GM12878 (cell line): ENCODE measurements around the gene TACC3. TPM values are rescaled to one million over a fixed set of nuclear protein-coding genes. Genes with fewer than 3 reads are reported as not detected.

Source experiments
- ATAC-seq: fragments of 200-7000 bp; cut with Tn5 transposase; 3 replicates; pipeline ENCODE4 v1.9.1; 2020; ENCODE audit warnings: mild to moderate bottlenecking, moderate library complexity
- BruUV-seq: library from RNA; stranded (reverse); fragments of 400-500 nt; replicated peaks from 2 replicates; lab custom pipeline; 2021; lab: Mats Ljungman, UMichigan
- CTCF ChIA-PET: fragments of 300-600 bp; sonication (Branson Sonifier 250); formaldehyde crosslinking; extraction: SDS; loops from one replicate; lab custom pipeline; 2021; ENCODE audit warnings: inconsistent platforms; lab: Yijun Ruan, JAX
- POLR2A ChIA-PET: fragments of 350-600 bp; formaldehyde crosslinking; extraction: SDS; loops from one replicate; lab custom pipeline; 2021; ENCODE audit warnings: inconsistent platforms; lab: Charles Lee
- RAD21 ChIA-PET: fragments of 300-600 bp; sonication (Branson Sonifier 250); formaldehyde crosslinking; loops from one replicate; lab custom pipeline; 2023; ENCODE audit warnings: antibody characterized with exemption; ENCODE audit not compliant: unreplicated experiment; lab: Charles Lee
- SMC1A ChIA-PET: fragments of 300-600 bp; sonication (Branson Sonifier 250); formaldehyde crosslinking; loops from one replicate; lab custom pipeline; 2023; ENCODE audit not compliant: unreplicated experiment, uncharacterized antibody; lab: Charles Lee
- DNase-seq: peaks from one replicate; pipeline ENCODE4 v3.0.0-alpha.2; 2011; ENCODE audit warnings: low read depth, low spot score
- FAIRE-seq: peaks from 3 replicates; lab custom pipeline; 2011; peaks lifted over from hg19 to GRCh38; lab: Jason Lieb, UNC
- H2AFZ ChIP-seq: 2 replicates; pipeline ENCODE4 v1.6.0; 2011; ENCODE audit warnings: low read depth, low read length, control low read depth; ENCODE audit not compliant: control insufficient read depth
- H3K27ac ChIP-seq: 2 replicates; pipeline ENCODE4 v1.5.1; 2011; ENCODE audit warnings: control low read depth; ENCODE audit not compliant: control insufficient read depth, insufficient read depth
- H3K27me3 ChIP-seq, 2 experiments: replicated peaks in 1 of 2; 2 replicates each; pipeline versions ENCODE4 v1.6.0 to v1.6.1; 2011; ENCODE audit warnings: low read length in 1 of 2; ENCODE audit not compliant: control insufficient read depth in 2 of 2, insufficient read depth in 2 of 2
- H3K36me3 ChIP-seq, 2 experiments: 2 replicates each; pipeline ENCODE4 v1.5.1; 2011; ENCODE audit warnings: low read length in 1 of 2; ENCODE audit not compliant: control insufficient read depth in 2 of 2, insufficient read depth in 2 of 2
- H3K4me1 ChIP-seq: 2 replicates; pipeline ENCODE4 v1.6.1; 2011; ENCODE audit warnings: mild to moderate bottlenecking, low read length, moderate library complexity, mixed read lengths; ENCODE audit not compliant: control insufficient read depth, insufficient read depth
- H3K4me2 ChIP-seq: 2 replicates; pipeline ENCODE4 v1.6.0; 2011; ENCODE audit warnings: control low read depth; ENCODE audit not compliant: control insufficient read depth, insufficient read depth
- H3K4me3 ChIP-seq: fragments of 200-600 bp; sonication (generic); 2 replicates; pipeline ENCODE4 v1.5.1; 2016
- H3K79me2 ChIP-seq: 2 replicates; pipeline ENCODE4 v1.6.0; 2011; ENCODE audit warnings: low read length; ENCODE audit not compliant: control insufficient read depth, insufficient read depth
- H3K9ac ChIP-seq: 2 replicates; pipeline ENCODE4 v1.8.0; 2011; ENCODE audit warnings: low read length, control low read depth, mixed read lengths; ENCODE audit not compliant: control insufficient read depth, insufficient read depth
- H3K9me3 ChIP-seq: replicated peaks from 3 replicates; pipeline ENCODE4 v1.5.1; 2011; ENCODE audit warnings: mild to moderate bottlenecking, low read length; ENCODE audit not compliant: control insufficient read depth, insufficient read depth
- H4K20me1 ChIP-seq: 2 replicates; pipeline ENCODE4 v1.6.0; 2011; ENCODE audit not compliant: control insufficient read depth, insufficient read depth
- CBX3 ChIP-seq: fragments of 200-600 bp; sonication (generic); IDR thresholded peaks from 2 replicates; pipeline ENCODE4 v1.6.1; 2016; ENCODE audit warnings: low read depth, borderline replicate concordance
- DPF2 ChIP-seq: fragments of 450-650 bp; IDR thresholded peaks from 2 replicates; pipeline ENCODE4 v1.6.1; 2017; ENCODE audit warnings: mild to moderate bottlenecking
- HDAC2 ChIP-seq: fragments of 200-600 bp; sonication (generic); IDR thresholded peaks from 2 replicates; pipeline ENCODE4 v1.6.1; 2017
- IRF4 ChIP-seq: IDR thresholded peaks from 2 replicates; pipeline ENCODE4 v1.6.1; 2011; ENCODE audit warnings: low read depth, low read length
- LARP7 ChIP-seq: fragments of 450-650 bp; IDR thresholded peaks from 2 replicates; pipeline ENCODE4 v1.6.1; 2017; ENCODE audit warnings: mild to moderate bottlenecking
- NFYA ChIP-seq: IDR thresholded peaks from 2 replicates; pipeline ENCODE4 v1.6.1; 2011; ENCODE audit warnings: low read depth, mild to moderate bottlenecking, low read length, improper control_type of control experiment, borderline replicate concordance
- NFYB ChIP-seq: IDR thresholded peaks from 2 replicates; pipeline ENCODE4 v1.6.1; 2011; ENCODE audit warnings: low read depth, mild to moderate bottlenecking, low read length, improper control_type of control experiment, moderate library complexity; ENCODE audit not compliant: insufficient read depth
- NKRF ChIP-seq: fragments of 450-650 bp; conservative IDR thresholded peaks from 2 replicates; pipeline ENCODE4 v1.6.1; 2017; ENCODE audit warnings: mild to moderate bottlenecking, moderate library complexity
- POLR2AphosphoS2 ChIP-seq: IDR thresholded peaks from 2 replicates; pipeline ENCODE4 v1.6.1; 2011; ENCODE audit warnings: low read depth, mild to moderate bottlenecking, low read length, improper control_type of control experiment, moderate library complexity
- RELA ChIP-seq: fragments of 450-650 bp; IDR thresholded peaks from 2 replicates; pipeline ENCODE4 v1.8.0; 2014; ENCODE audit warnings: borderline replicate concordance; ENCODE audit not compliant: partially characterized antibody
- SIX5 ChIP-seq: IDR thresholded peaks from 2 replicates; pipeline ENCODE4 v1.6.1; 2011; ENCODE audit warnings: mild to moderate bottlenecking, low read depth, low read length, moderate library complexity; ENCODE audit not compliant: severe bottlenecking
- ZBTB11 ChIP-seq: fragments of 450-650 bp; formaldehyde crosslinking; IDR thresholded peaks from 2 replicates; pipeline ENCODE4 v1.5.0; 2022; ENCODE audit warnings: mild to moderate bottlenecking, missing genetic modification characterization
- WGBS: methylation state at CpG from one replicate; pipeline ENCODE4 v1.1.6; 2016; ENCODE audit warnings: low lambda C conversion rate; ENCODE audit not compliant: insufficient replicate concordance, insufficient coverage; ENCODE audit errors: missing lambda C conversion rate; 5-methylcytosine and 5-hydroxymethylcytosine counted together
- in situ Hi-C: fragments of 300-500 bp; cut with MboI; formaldehyde crosslinking; loops from 9 replicates; pipeline ENCODE4 v1.14.3; 2018; ENCODE audit warnings: mixed read lengths
- intact Hi-C: fragments of 100-400 bp; cut with micrococcal nuclease; formaldehyde crosslinking; loops from one replicate; pipeline ENCODE4 v1.14.2; 2022; ENCODE audit not compliant: unreplicated experiment
- polyA plus RNA-seq, 11 experiments: library from polyadenylated mRNA; depleted of rRNA in 4 of 11; unstranded in 6 of 11; stranded (reverse) in 5 of 11; fragments of >200 nt; fragmentation: Nextera tagmentation in 4 of 11; fragmentation: Illumina TruSeq in 1 of 11; extraction: Ambion mirVana in 4 of 11; extraction: Trizol in 1 of 11; gene quantifications; 1 replicate in 1 of 11; 2 replicates in 10 of 11; pipeline versions ENCODE4 v1.2.1 to v1.2.3, GENCODE V29; 2011 to 2016; ENCODE audit warnings: inconsistent platforms in 2 of 11, missing spikeins in 2 of 11, low read depth in 1 of 11
- total RNA-seq, 4 experiments: library from RNA; depleted of rRNA in 3 of 4; stranded (reverse); fragments of >200 nt in 3 of 4; fragmentation: Illumina TruSeq in 1 of 4; extraction: Trizol in 1 of 4; gene quantifications; 2 replicates each; pipeline versions ENCODE4 v1.2.1 to v1.2.3, GENCODE V29; 2013 to 2021

Gene TACC3
- total and polyA plus RNA-seq, 10 of the 15 experiments (the other 5 are each of a cell fraction or from before 2014, with no cell fraction given) = 2.8 to 121 (median 73.3) TPM

GRCh38 chr4:1718095-1718850 is 3.0 kb upstream of the TACC3 start:
- ChIA-PET CTCF (interaction anchor here (15.5 kb wide), 1 partner anchor 24 kb away, joined by 317 read pairs; no protein-coding TSS in a partner anchor), POLR2A (interaction anchor here (0.7 kb wide), 1 partner anchor 9 kb away, joined by 3 read pairs; no protein-coding TSS in a partner anchor), SMC1A (interaction anchor here (11.0 kb wide), 1 partner anchor 25 kb away, joined by 132 read pairs; no protein-coding TSS in a partner anchor), RAD21 (interaction anchor here (1.3 to 3.3 kb wide), 2 partner anchors 10 to 25 kb away, joined by 3 to 32 read pairs; no protein-coding TSS in a partner anchor)
- TSS peak; percentile 44 for BruUV-seq
- Histone ChIP-seq H3K4me2 (no peak overlapping the region), H3K27ac (no peak overlapping the region), H3K4me3 (no peak overlapping the region), H3K9ac (no peak overlapping the region), H4K20me1 (peaks cover 4% of the 10 kb centered on the region), H3K4me1 (peaks cover 40% of the 10 kb centered on the region), H3K27me3 (no peaks in the 10 kb centered on the region), H3K9me3 (no peaks in the 10 kb centered on the region), H2AFZ (no peak overlapping the region), H3K79me2 (peaks cover 71% of the 10 kb centered on the region), H3K36me3 (peaks cover 4 to 6% of the 10 kb centered on the region in 2 experiments)
- intact Hi-C loops = no loop called here
- in situ Hi-C loops = no loop called here
- ATAC-seq = no peak
- no peak for DNase-seq
- 78% methylated on average over 31 of the region's 31 CpGs for WGBS
- no peak for FAIRE-seq
- TF ChIP-seq IRF4 (no peak), RELA (no peak), ZBTB11 (CRISPR knock-in tag) (no peak), SIX5 (no peak), NKRF (no peak), POLR2AphosphoS2 (no peak), NFYB (no peak), CBX3 (no peak), DPF2 (no peak), HDAC2 (no peak), NFYA (no peak), LARP7 (no peak)
